ENCODE data around the gene CDH4.

CDH4 gene

DNA sequence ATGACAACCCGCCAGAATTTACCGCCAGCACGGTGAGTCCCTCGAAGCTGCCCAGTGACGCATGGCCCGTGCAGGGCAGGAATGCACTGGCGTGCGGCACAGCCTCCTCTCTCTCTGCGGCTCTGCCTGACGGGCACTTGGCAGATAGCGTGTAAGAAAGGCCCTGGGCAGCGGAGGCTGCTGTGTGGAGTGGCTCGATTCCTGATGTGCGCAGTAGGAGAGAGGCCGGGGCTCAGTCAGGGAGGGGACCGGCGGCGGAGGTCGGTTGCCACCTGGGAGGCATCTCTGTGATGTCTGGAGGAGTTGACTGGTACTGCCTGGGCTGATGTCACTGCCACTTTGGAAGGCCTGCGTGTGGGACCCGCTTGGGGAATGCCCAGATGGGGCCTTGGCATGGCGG lies 643.0 kb downstream of the CDH4 start:
- H3K27me3 ChIP-seq (ENCODE audit: control insufficient read depth, insufficient read depth, low read length), result peaks cover 20% of the 10 kb centered on the region
- no peak overlapping the region for H3K27ac ChIP-seq (ENCODE audit: low read depth, low read length)
- no peaks in the 10 kb centered on the region; the same call in 1 of the 2 replicates for H3K9me3 ChIP-seq (ENCODE audit: control insufficient read depth, insufficient read depth, low read depth, low read length)
- H3K9ac ChIP-seq (ENCODE audit: low read length), result no peak overlapping the region
- H3K36me3 ChIP-seq (ENCODE audit: control insufficient read depth, insufficient read depth, low read length), result no peaks in the 10 kb centered on the region
- no peak overlapping the region for H3K4me3 ChIP-seq (ENCODE audit: low read depth, low read length)
- H3K4me1 ChIP-seq (ENCODE audit: control insufficient read depth, insufficient read depth, low read length), result no peaks in the 10 kb centered on the region

DNA sequence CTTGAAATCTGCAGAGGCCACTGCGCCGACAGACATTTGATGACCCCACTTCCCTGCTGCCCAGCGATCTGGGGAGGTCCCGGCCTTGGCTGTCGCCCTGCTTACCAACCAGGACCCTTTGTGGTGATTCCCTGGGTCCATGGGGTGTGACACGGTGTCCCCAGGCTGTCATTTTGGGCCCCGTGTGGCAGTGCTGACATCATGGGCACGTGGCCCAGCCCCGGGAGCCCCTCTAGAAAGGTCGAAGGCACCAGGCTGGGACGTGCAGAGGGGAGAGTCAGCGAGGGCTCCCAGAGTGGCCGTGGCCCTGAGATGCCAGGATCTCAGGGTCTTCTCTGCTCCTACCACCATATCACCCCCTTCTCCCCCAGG lies 643.6 kb downstream of the CDH4 start:
- H3K4me1 ChIP-seq (ENCODE audit: control insufficient read depth, insufficient read depth, low read length), result no peaks in the 10 kb centered on the region

DNA sequence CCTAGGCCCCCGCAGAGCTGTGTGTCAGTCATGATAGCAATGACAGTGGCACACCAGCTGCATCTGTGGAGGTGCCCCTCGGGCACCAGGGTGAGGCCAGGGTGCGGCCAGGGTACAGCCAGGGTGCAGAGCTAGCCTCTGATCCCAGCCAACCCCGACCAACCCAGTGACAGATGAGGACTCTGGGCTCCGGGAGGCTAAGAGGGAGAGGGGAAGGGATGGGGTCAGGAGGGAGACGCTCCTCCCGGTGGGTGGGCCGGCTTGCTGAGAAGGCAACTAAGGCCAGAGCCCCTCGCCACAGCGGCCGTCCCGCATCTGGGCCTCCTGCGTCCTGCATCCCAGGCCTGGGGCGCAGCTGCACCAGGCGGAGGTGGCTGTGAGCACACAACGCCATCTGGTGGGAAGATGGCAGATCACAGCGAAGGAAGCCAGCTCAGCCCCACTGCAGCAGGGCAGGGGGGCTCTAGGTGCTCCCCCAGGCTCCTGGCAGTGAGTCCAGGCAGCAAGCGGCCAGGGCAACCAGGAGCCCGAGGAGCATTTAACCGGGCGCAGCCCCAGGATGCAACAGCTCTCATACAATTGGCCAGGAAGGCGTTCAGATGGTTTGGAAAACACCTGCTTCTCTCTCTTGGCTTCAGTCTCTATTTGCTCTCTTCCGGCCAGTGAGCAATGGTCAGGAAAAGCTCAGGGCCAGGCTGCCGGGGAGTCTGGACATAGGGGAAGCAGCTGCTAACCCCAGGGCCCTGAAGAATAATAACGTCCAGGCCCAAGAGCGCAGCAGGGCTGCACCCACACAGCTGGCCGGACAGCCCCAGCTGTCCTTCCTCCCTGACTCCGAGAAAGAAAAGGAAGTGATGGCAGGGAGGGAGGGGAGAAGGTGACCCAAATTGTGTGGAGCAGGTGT lies 644.2 kb downstream of the CDH4 start:
- Histone ChIP-seq H3K36me3 (ENCODE audit: control insufficient read depth, insufficient read depth, low read length) (no peaks in the 10 kb centered on the region), H3K9me3 (ENCODE audit: control insufficient read depth, insufficient read depth, low read depth, low read length) (no peaks in the 10 kb centered on the region), H3K27ac (ENCODE audit: low read depth, low read length) (no peak overlapping the region), H3K4me3 (ENCODE audit: low read depth, low read length) (no peak overlapping the region), H3K4me1 (ENCODE audit: control insufficient read depth, insufficient read depth, low read length) (no peaks in the 10 kb centered on the region), H3K9ac (ENCODE audit: low read length) (no peak overlapping the region), H3K27me3 (ENCODE audit: control insufficient read depth, insufficient read depth, low read length) (peaks cover 15% of the 10 kb centered on the region)

More for the DNA sequence above, 643.6 kb downstream of the CDH4 start:
- Histone ChIP-seq H3K27ac (ENCODE audit: low read depth, low read length) (no peak overlapping the region), H3K4me3 (ENCODE audit: low read depth, low read length) (no peak overlapping the region), H3K27me3 (ENCODE audit: control insufficient read depth, insufficient read depth, low read length) (peaks cover 19% of the 10 kb centered on the region), H3K36me3 (ENCODE audit: control insufficient read depth, insufficient read depth, low read length) (no peaks in the 10 kb centered on the region), H3K9me3 (ENCODE audit: control insufficient read depth, insufficient read depth, low read depth, low read length) (no peaks in the 10 kb centered on the region), H3K9ac (ENCODE audit: low read length) (no peak overlapping the region)

DNA sequence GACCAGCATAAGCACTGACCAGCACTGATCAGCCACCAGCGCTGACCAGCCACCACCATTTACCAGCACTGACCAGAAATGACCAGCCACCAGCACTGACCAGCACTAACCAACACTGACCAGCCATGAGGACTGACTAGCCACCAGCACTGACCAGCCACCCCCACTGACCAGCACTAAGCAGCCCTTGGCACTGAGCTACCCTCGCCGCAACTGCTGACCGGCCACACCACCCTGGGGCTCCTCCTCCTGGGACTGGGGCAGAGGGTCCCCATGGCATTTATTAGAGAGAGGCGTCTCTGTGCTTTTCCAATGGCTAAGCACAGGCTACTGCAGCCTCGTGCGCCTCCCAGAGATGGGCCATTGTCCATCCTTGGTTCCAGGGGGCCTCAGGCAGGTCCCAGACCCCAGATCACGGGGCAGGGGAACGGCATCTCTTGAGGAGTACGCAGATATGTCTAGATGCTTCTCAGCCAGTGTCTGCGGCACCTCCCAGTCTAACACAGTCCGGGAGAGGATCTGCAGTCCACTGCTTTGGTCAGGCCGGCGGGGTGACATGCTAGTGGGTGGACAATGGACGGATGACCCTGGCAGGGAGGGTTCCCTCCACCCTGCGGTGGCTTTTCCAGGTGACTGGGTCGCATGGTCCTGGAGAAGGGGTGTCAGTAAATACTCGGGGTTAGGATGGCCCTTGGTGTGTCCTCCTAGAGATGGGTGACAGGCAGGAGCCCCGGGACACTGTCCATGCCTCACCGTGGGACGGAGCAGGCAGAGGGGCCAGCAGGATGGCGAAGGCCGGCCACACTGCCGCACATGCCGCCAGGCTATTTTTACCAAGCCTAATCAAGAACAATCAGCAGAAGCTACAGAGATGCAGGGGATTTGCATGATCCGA lies 645.6 kb downstream of the CDH4 start:
- no peaks in the 10 kb centered on the region for H3K4me1 ChIP-seq (ENCODE audit: control insufficient read depth, insufficient read depth, low read length)

DNA sequence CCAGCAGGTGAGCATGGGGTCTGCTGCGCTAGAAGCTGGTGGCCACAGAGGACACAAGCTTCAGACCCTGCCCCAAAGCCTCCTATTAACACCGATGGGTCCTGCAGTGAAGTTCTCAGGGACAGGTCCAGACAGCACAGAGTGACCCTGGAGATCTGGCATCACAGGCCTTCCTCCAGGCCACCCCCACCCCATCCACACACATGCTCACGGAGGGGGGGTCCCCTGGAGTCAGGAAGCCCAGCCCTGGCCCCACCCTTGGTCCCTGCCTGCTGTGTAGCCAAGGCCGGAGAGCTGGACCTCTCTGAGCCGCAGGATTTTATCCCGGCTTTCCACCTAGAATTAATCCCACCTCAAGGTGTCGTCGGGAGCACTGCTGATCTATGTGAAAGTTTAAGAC lies 646.3 kb downstream of the CDH4 start:
- no peaks in the 10 kb centered on the region for H3K9me3 ChIP-seq (ENCODE audit: control insufficient read depth, insufficient read depth, low read depth, low read length)
- H3K27ac ChIP-seq (ENCODE audit: low read depth, low read length), result no peak overlapping the region
- no peaks in the 10 kb centered on the region for H3K36me3 ChIP-seq (ENCODE audit: control insufficient read depth, insufficient read depth, low read length)

More for the DNA sequence above, 645.6 kb downstream of the CDH4 start:
- no peaks in the 10 kb centered on the region for H3K36me3 ChIP-seq (ENCODE audit: control insufficient read depth, insufficient read depth, low read length)
- no peak overlapping the region for H3K4me3 ChIP-seq (ENCODE audit: low read depth, low read length)
- no peak overlapping the region for H3K27ac ChIP-seq (ENCODE audit: low read depth, low read length)
- no peaks in the 10 kb centered on the region for H3K9me3 ChIP-seq (ENCODE audit: control insufficient read depth, insufficient read depth, low read depth, low read length)
- H3K27me3 ChIP-seq (ENCODE audit: control insufficient read depth, insufficient read depth, low read length), result peaks cover 15% of the 10 kb centered on the region
- no peak overlapping the region for H3K9ac ChIP-seq (ENCODE audit: low read length)

DNA sequence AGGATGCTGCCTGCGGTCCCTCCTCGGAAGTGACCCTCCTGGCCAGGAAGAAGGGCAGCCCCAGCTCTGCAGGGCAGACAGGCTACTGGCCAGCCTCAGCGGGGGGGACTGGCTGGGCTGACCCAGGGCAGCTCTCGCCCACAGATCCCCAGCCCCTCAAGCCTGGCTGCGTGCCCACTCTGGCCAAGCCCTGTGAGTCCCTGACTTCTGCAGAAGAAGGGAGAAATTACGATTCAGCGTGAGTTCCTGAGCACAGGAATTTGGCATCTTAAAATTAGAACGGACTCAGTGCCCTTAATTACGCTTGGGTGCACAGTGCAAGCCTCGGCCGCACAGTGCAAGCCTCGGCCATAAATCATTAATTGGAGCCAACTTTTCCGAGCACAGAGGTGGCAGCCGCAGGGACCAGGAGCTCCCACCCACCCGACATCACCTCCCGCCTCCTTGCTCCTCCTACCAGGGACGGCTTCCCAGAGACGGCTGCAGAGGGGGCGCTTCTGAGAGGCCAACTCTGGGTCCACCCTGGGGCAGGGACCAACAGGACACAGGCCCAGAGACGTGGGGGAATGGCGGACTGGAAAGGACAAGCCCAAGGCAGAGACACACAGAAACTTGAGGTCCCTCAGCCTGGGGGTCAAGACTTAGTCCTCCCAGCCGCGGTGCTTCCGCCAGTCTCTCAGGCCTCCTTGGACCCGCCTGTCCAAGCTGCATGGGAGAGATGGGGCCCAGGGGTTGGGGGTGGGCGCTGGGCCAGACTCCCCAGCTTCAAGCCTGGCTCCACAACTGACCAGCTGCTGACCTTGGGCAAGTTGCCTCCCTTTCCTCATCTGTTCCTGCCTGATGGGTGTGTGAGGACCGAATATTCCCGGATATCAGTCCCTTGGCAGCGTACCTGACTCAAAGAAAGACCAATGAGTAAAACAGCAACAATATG lies 648.2 kb downstream of the CDH4 start:
- no peak overlapping the region for H3K27ac ChIP-seq (ENCODE audit: low read depth, low read length)
- H3K4me3 ChIP-seq (ENCODE audit: low read depth, low read length), result no peak overlapping the region
- no peak overlapping the region for H3K9ac ChIP-seq (ENCODE audit: low read length)
- H3K36me3 ChIP-seq (ENCODE audit: control insufficient read depth, insufficient read depth, low read length), result no peaks in the 10 kb centered on the region
- no peaks in the 10 kb centered on the region for H3K9me3 ChIP-seq (ENCODE audit: control insufficient read depth, insufficient read depth, low read depth, low read length)
- H3K4me1 ChIP-seq (ENCODE audit: control insufficient read depth, insufficient read depth, low read length), result no peaks in the 10 kb centered on the region
- peaks cover 7% of the 10 kb centered on the region for H3K27me3 ChIP-seq (ENCODE audit: control insufficient read depth, insufficient read depth, low read length)

More for the DNA sequence above, 646.3 kb downstream of the CDH4 start:
- Histone ChIP-seq H3K27me3 (ENCODE audit: control insufficient read depth, insufficient read depth, low read length) (peaks cover 15% of the 10 kb centered on the region), H3K4me1 (ENCODE audit: control insufficient read depth, insufficient read depth, low read length) (no peaks in the 10 kb centered on the region), H3K9ac (ENCODE audit: low read length) (no peak overlapping the region), H3K4me3 (ENCODE audit: low read depth, low read length) (no peak overlapping the region)

DNA sequence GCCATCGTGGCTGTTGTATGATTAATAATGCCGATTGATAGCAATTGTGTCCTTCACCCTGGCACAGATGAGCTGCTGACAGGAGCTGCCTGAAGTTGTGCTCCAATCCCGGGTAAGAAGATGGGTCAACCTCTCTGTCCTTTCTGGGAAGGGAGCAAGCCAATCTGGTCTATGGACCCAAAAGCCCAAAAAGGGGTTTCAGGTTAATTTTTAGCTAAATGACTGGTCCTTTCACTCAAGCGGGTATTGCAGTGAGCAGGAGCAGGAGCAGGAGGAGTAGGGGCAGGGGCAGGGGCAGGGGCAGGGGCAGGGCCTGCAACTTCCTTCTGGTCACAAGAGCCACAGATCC lies 648.9 kb downstream of the CDH4 start:
- Histone ChIP-seq H3K27ac (ENCODE audit: low read depth, low read length) (no peak overlapping the region), H3K27me3 (ENCODE audit: control insufficient read depth, insufficient read depth, low read length) (peaks cover 7% of the 10 kb centered on the region), H3K4me1 (ENCODE audit: control insufficient read depth, insufficient read depth, low read length) (no peaks in the 10 kb centered on the region), H3K4me3 (ENCODE audit: low read depth, low read length) (no peak overlapping the region), H3K36me3 (ENCODE audit: control insufficient read depth, insufficient read depth, low read length) (no peaks in the 10 kb centered on the region), H3K9me3 (ENCODE audit: control insufficient read depth, insufficient read depth, low read depth, low read length) (no peaks in the 10 kb centered on the region), H3K9ac (ENCODE audit: low read length) (no peak overlapping the region)

DNA sequence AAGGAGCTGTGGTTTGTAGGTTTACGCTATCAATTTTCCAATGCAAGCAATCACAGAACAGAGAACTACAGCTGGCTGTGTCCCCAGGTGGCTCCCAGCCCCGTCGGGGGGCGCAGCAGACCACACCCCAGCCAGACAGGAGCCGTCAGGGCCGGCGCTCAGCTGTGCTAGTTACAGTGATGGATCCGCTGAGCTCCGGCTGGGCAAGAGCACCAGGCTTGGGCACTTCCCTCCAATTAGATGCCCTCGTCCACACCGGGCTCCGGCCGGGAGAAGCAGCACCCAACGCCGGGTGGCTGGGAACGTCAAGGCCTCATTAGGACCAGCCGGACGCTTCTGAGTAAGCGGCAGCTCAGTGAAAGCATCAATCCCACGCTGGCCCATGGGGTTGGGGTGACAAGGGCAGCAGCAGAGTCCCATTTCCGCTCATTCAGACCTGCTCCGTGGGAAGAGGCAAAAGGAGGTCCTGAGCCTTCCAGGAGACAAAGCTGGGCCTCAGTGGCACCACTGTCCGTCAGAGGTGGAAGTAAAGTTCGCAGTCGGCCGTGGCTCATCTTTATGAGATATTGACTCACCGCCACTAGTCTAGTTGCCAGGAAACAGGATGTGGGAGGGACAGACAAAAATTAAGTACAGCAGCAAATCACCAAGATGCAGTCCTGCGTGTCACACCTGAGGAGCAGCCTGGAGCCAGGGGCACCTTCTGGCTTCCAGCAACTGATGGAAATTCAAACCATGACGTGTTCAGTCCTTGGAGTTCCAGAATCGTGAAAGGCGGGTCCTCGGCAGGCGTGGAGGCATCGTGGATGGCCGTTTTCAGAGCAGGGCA lies 649.5 kb downstream of the CDH4 start:
- no peak overlapping the region for H3K4me3 ChIP-seq (ENCODE audit: low read depth, low read length)
- no peak overlapping the region for H3K27ac ChIP-seq (ENCODE audit: low read depth, low read length)
- H3K9me3 ChIP-seq (ENCODE audit: control insufficient read depth, insufficient read depth, low read depth, low read length), result no peaks in the 10 kb centered on the region
- no peaks in the 10 kb centered on the region for H3K36me3 ChIP-seq (ENCODE audit: control insufficient read depth, insufficient read depth, low read length)
- H3K4me1 ChIP-seq (ENCODE audit: control insufficient read depth, insufficient read depth, low read length), result no peaks in the 10 kb centered on the region
- H3K9ac ChIP-seq (ENCODE audit: low read length), result no peak overlapping the region
- peaks cover 7% of the 10 kb centered on the region for H3K27me3 ChIP-seq (ENCODE audit: control insufficient read depth, insufficient read depth, low read length)

DNA sequence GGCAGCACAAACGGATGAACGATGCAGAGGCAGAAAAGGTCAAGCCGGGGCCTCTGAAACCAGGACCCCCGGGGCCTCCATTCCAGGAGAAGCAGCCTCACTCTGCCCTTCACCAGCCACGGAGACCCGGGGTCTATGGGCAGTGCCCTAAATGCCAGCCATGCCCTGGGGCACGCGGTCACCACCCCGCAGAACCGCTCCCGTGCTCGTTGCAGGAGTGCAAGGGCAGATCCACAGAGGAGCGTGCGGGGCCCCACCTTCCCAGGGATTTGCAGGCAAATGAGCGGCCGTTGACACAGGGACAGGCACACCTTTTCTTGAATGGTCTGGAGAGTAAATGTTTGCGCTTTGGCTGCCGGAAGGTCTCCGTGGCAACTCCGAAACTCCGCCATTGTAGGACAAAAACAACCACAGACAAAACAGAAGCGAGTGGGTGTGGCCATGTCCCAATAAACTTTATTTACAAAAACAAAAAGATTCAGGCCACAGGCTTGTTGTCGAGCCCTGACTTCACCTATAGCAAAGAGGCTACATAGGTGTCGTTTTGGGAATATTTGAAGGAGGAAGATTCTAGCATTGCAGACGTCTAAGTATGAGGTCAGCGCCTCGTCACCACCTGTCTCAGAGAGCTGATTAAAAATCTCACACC lies 650.3 kb downstream of the CDH4 start:
- Histone ChIP-seq H3K4me1 (ENCODE audit: control insufficient read depth, insufficient read depth, low read length) (no peaks in the 10 kb centered on the region), H3K9me3 (ENCODE audit: control insufficient read depth, insufficient read depth, low read depth, low read length) (no peaks in the 10 kb centered on the region), H3K9ac (ENCODE audit: low read length) (no peak overlapping the region), H3K4me3 (ENCODE audit: low read depth, low read length) (no peak overlapping the region), H3K27ac (ENCODE audit: low read depth, low read length) (no peak overlapping the region), H3K27me3 (ENCODE audit: control insufficient read depth, insufficient read depth, low read length) (peaks cover under 1% of the 10 kb centered on the region; the same call in 1 of the 2 replicates), H3K36me3 (ENCODE audit: control insufficient read depth, insufficient read depth, low read length) (no peaks in the 10 kb centered on the region)
